ENCODE results near the gene PACSIN2. TPM values are rescaled to one million over a fixed set of nuclear protein-coding genes. Genes with fewer than 3 reads are reported as not detected.

The PACSIN2 gene
- total and polyA plus RNA-seq, 2 of the 13 experiments (the other 11 are each of a cell fraction or from before 2014, with no cell fraction given): 54.1 to 68.8 TPM

DNA sequence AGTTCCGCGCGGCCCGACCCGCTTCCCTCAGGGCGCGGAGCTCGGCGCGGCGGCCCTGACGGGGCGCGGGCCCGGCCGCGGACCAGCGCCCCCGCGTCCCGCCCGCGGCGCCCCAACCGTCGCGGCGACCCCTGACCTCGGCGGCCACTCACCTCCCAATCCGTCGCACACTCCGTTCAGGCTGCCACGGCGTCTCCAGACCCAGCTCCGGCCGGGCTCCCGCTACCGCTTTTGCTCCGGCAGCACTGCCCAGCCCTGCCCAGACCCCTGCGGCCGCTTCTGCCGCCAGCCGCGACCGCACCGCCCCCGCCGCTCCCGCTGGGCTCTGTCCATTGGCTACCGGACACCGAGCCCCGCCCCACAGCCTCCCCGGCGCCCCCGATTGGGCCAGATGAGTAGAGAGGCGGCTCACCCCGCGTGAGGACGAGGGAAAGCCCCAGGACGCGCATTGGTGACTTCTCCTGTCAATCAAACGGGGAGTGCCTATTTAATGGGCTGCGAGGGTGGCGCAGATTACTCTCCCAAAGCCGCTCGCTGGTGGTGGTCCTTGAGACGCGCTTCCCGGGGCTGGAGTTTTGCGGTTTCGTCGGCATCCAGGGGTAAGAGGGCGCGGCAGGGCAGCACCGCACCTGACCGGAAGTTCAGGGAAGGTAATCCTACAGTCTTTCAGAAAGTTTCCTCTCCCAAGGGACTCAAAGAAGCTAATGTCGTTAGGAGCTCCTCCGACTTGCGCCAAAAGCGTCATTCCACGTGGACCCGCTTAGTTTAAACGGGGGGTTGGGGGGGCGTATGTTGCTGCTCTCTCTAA is at the start of gene PACSIN2 (continued):
- TF ChIP-seq ZNF749 (CRISPR knock-in tag; IDR thresholded peaks at IDR 0.05; ENCODE audit: borderline replicate concordance): peak; percentile 62; the same call in 1 of the 2 replicates
- TF ChIP-seq, protein P1, sequence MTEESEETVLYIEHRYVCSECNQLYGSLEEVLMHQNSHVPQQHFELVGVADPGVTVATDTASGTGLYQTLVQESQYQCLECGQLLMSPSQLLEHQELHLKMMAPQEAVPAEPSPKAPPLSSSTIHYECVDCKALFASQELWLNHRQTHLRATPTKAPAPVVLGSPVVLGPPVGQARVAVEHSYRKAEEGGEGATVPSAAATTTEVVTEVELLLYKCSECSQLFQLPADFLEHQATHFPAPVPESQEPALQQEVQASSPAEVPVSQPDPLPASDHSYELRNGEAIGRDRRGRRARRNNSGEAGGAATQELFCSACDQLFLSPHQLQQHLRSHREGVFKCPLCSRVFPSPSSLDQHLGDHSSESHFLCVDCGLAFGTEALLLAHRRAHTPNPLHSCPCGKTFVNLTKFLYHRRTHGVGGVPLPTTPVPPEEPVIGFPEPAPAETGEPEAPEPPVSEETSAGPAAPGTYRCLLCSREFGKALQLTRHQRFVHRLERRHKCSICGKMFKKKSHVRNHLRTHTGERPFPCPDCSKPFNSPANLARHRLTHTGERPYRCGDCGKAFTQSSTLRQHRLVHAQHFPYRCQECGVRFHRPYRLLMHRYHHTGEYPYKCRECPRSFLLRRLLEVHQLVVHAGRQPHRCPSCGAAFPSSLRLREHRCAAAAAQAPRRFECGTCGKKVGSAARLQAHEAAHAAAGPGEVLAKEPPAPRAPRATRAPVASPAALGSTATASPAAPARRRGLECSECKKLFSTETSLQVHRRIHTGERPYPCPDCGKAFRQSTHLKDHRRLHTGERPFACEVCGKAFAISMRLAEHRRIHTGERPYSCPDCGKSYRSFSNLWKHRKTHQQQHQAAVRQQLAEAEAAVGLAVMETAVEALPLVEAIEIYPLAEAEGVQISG (CRISPR knock-in tag; IDR thresholded peaks at IDR 0.05): peak; percentile 56; the same call in 1 of the 2 replicates
- peak; percentile 75; the same call in 1 of the 2 replicates for TF ChIP-seq ZNF232 (CRISPR knock-in tag; IDR thresholded peaks at IDR 0.05; ENCODE audit: borderline replicate concordance)
- TF ChIP-seq DNMT3B (CRISPR knock-in tag; conservative IDR thresholded peaks at IDR 0.05): no peak
- TF ChIP-seq, protein P2, sequence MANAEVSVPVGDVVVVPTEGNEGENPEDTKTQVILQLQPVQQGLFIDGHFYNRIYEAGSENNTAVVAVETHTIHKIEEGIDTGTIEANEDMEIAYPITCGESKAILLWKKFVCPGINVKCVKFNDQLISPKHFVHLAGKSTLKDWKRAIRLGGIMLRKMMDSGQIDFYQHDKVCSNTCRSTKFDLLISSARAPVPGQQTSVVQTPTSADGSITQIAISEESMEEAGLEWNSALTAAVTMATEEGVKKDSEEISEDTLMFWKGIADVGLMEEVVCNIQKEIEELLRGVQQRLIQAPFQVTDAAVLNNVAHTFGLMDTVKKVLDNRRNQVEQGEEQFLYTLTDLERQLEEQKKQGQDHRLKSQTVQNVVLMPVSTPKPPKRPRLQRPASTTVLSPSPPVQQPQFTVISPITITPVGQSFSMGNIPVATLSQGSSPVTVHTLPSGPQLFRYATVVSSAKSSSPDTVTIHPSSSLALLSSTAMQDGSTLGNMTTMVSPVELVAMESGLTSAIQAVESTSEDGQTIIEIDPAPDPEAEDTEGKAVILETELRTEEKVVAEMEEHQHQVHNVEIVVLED (CRISPR knock-in tag; IDR thresholded peaks at IDR 0.05; ENCODE audit: borderline replicate concordance): peak; percentile 45; the same call in 1 of the 2 replicates
- TF ChIP-seq THAP11 (CRISPR knock-in tag; IDR thresholded peaks at IDR 0.05): peak; percentile 34; the same call in 1 of the 2 replicates
- TF ChIP-seq ARID2 (CRISPR knock-in tag; IDR thresholded peaks at IDR 0.05; ENCODE audit: borderline replicate concordance): no peak
- TF ChIP-seq BHLHE40 (IDR thresholded peaks at IDR 0.05; ENCODE audit: low read length): peak; percentile 31
- 0 out of 2 replicates have a peak, but pooled peaks have one; percentile 63 for TF ChIP-seq HIVEP1 (CRISPR knock-in tag; IDR thresholded peaks at IDR 0.05)
- peak; percentile 55; the same call in 1 of the 2 replicates for TF ChIP-seq MIER3 (CRISPR knock-in tag; IDR thresholded peaks at IDR 0.05; ENCODE audit: borderline replicate concordance)
- TF ChIP-seq MAFF (IDR thresholded peaks at IDR 0.05; ENCODE audit: low read depth, low read length): no peak
- TF ChIP-seq, protein P3, sequence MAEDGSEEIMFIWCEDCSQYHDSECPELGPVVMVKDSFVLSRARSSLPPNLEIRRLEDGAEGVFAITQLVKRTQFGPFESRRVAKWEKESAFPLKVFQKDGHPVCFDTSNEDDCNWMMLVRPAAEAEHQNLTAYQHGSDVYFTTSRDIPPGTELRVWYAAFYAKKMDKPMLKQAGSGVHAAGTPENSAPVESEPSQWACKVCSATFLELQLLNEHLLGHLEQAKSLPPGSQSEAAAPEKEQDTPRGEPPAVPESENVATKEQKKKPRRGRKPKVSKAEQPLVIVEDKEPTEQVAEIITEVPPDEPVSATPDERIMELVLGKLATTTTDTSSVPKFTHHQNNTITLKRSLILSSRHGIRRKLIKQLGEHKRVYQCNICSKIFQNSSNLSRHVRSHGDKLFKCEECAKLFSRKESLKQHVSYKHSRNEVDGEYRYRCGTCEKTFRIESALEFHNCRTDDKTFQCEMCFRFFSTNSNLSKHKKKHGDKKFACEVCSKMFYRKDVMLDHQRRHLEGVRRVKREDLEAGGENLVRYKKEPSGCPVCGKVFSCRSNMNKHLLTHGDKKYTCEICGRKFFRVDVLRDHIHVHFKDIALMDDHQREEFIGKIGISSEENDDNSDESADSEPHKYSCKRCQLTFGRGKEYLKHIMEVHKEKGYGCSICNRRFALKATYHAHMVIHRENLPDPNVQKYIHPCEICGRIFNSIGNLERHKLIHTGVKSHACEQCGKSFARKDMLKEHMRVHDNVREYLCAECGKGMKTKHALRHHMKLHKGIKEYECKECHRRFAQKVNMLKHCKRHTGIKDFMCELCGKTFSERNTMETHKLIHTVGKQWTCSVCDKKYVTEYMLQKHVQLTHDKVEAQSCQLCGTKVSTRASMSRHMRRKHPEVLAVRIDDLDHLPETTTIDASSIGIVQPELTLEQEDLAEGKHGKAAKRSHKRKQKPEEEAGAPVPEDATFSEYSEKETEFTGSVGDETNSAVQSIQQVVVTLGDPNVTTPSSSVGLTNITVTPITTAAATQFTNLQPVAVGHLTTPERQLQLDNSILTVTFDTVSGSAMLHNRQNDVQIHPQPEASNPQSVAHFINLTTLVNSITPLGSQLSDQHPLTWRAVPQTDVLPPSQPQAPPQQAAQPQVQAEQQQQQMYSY (CRISPR knock-in tag; IDR thresholded peaks at IDR 0.05): 0 out of 2 replicates have a peak, but pooled peaks have one; percentile 34
- no peak for TF ChIP-seq ZFP82 (CRISPR knock-in tag; IDR thresholded peaks at IDR 0.05; ENCODE audit: borderline replicate concordance)
- TF ChIP-seq, protein P4, sequence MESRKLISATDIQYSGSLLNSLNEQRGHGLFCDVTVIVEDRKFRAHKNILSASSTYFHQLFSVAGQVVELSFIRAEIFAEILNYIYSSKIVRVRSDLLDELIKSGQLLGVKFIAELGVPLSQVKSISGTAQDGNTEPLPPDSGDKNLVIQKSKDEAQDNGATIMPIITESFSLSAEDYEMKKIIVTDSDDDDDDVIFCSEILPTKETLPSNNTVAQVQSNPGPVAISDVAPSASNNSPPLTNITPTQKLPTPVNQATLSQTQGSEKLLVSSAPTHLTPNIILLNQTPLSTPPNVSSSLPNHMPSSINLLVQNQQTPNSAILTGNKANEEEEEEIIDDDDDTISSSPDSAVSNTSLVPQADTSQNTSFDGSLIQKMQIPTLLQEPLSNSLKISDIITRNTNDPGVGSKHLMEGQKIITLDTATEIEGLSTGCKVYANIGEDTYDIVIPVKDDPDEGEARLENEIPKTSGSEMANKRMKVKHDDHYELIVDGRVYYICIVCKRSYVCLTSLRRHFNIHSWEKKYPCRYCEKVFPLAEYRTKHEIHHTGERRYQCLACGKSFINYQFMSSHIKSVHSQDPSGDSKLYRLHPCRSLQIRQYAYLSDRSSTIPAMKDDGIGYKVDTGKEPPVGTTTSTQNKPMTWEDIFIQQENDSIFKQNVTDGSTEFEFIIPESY (CRISPR knock-in tag; IDR thresholded peaks at IDR 0.05): no peak
- TF ChIP-seq HNRNPLL (IDR thresholded peaks at IDR 0.05; ENCODE audit: low read depth, low read length, poor library complexity, severe bottlenecking): peak; percentile 96
- TF ChIP-seq, protein P5, sequence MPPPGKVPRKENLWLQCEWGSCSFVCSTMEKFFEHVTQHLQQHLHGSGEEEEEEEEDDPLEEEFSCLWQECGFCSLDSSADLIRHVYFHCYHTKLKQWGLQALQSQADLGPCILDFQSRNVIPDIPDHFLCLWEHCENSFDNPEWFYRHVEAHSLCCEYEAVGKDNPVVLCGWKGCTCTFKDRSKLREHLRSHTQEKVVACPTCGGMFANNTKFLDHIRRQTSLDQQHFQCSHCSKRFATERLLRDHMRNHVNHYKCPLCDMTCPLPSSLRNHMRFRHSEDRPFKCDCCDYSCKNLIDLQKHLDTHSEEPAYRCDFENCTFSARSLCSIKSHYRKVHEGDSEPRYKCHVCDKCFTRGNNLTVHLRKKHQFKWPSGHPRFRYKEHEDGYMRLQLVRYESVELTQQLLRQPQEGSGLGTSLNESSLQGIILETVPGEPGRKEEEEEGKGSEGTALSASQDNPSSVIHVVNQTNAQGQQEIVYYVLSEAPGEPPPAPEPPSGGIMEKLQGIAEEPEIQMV (CRISPR knock-in tag; IDR thresholded peaks at IDR 0.05; ENCODE audit: low read depth): peak; percentile 21; the same call in 1 of the 2 replicates
